GM18502 (cell line): ENCODE data around the gene KRT13.

ENCODE experiments used
- ATAC-seq: cut with Tn5 transposase; IDR thresholded peaks from one replicate; pipeline ENCODE4 v1.9.1; 2021; ENCODE audit warnings: mild to moderate bottlenecking; ENCODE audit not compliant: unreplicated experiment, poor library complexity

The KRT13 gene

DNA sequence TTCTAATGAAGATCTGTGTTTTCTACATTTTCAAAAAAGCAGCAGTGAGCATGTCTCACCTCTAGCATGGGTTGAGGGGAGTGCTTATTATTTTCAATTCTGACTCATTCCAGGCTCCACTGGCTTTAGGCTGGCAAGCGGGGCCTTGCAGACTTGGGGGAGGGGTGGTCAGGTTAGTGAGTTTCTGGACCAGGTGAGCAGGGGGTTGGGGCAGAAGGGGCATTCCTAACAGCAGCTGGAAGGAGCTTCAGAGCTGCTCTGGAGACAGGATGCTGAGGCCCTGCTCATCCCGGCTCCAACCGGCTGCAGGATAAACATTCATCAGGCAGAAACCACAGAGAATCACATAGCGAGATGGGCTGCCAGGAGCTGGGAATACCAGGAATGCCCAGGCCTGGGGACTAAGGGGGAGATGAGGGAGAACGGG lies 33.2 kb upstream of the KRT13 start:
- no peak for ATAC-seq

DNA sequence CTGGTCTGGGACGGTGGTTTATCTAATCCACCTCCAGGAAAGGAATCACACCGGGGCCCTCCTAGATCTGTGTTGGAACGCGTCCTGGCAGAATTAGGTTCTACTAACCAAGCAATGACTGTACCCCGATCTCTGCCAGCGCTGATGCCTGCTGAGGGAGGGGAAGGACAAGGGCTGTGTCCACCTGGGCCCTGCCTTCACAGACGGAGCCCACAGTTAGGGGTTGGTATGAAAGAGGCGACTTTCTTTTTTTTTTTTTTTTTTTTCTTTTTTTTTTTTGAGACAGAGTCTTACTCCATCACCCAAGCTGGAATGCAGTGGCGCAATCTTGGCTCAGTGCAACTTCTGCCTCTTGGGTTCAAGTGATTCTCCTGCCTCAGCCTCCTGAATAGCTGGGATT lies 32.6 kb upstream of the KRT13 start:
- ATAC-seq, result no peak

DNA sequence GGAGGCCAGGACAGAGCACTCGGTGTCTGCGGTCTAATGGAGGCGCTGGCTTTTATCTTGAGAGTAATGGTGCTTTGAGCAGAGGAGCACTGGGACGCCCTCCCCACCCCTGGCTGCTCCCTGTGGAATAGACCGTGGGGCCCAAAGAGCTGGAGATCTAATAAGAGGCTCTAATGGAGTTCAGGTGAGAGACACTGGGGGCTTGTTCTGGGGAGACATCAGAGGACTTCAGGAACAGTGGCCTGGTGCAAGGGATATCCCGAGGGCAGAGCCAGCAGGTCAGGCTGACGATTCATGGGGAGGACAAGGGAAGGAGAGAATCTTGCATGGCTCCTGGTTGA lies 32.2 kb upstream of the KRT13 start:
- ATAC-seq, result no peak

DNA sequence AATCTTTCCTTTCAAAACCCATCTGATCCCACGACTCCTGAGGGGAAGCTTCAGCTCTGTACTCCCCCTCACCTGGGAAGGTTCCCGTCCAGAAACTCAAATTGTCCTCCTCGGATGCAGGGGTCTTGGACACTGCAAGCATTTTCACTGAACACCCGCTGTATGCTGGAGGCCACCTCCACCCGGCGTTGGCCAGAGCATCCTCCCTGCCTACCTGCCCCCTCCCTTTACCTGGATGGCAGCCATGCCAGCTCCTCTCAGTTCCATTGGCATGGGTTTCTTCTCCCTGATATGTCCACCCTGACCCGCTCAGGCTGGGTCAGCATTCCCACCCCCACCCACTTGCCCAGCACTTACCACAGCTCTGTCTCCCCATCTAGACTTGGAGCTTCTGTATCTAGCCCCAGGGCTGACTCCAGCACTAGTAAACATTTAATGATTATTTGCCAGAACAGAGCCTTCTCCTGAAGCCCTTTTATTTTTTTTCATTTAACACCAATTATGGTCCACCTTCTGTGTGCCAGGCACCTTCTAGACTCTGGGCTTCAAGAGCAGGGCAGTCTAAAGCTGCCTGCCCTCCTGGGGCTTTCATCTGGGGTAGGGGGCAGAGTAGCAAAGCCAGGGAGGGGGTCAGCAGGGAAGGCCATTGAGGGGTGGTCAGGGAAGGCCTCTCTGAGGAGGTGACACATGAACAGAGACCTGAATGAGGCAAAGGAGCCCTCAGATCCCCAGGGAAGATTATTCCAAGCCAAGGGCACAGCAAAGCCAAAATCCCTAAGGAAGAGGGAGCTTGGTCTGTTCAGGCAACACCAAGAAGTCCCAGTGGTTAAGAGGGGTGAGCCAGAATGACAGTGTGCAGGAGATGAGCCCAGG lies 31.6 kb upstream of the KRT13 start:
- ATAC-seq, result no peak

DNA sequence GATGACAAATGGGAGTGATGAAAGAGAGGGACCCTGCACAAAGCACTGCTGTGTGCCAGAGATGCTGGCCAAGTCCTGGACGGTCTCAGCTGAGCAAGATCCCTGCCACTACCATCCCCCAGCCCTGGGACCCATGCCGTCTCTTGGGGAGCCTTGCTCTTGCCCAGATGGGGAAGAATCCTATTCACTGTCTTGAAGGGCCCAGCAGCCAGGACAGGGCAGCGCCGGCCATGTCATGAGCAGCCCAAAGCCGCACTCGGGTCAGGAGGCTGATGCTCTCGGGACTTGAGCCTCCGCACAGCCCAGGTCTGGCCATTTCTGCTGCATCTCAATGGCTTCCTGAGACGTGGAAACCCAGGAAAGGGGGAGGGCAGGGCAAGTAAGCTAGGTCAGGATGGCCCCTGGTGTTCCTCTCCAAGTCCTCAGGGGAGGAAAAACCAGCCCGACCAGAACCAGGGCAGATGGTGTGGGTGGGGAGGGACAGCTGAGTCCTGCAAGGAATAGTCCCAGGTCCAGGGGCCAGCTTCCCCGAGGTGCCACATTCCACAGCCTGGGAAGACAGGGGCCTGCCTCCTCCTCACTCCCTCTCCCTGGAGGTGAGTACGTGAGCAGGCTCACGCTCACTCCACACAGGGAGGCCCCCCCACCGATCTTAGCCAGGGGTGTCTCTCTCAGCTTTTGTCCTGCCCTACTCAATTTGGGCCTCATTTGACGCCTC lies 30.5 kb upstream of the KRT13 start:
- ATAC-seq, result no peak

DNA sequence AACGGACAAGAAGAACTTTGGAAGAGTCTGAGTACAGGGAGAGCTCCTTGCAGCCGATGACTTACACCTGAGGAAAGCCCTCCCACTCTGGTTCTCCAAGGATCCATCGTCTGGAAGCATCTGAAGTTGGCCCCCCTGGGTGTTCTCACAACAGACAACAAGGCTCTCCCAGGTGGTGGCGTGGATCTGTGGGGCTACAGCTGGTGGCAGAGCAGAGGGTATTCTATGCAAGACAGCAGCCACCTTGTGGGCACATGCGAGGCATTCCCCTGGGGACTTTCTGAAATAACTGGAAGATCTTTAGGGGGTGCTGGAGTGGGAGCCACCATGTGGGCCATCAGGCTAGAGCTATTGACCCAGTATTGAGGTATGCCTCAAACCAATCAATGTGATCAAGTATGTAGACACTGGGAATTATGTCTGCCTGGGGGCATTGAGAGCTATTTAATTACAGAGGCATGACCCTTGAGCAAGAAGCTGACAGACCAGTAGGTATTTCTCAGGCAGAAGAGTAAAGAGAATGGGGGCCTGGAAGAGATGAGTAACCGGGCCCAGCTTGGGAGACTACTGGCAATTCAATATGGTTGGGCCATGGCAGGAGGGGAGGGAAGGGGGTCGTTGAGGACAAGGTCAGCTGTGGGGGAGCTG lies 29.6 kb upstream of the KRT13 start:
- ATAC-seq, result no peak

DNA sequence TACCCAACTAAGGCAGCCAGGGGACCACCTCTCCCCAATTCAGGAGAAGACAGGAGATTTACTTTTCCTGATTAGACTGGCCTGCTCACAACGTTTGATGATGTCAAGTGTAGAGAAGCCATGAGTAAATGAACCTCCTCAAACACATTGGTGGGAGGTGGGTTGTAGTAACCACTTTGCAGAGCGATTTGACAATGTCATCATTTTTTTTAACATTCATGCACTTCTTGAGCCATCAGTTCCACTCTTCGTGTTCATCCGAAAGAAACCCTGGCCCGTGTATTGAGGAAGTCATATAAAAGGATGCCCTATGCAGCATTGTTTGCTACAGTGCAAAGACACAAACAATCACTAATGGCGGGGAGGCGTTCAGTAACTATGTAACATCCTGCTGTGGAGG lies 28.2 kb upstream of the KRT13 start:
- no peak for ATAC-seq

DNA sequence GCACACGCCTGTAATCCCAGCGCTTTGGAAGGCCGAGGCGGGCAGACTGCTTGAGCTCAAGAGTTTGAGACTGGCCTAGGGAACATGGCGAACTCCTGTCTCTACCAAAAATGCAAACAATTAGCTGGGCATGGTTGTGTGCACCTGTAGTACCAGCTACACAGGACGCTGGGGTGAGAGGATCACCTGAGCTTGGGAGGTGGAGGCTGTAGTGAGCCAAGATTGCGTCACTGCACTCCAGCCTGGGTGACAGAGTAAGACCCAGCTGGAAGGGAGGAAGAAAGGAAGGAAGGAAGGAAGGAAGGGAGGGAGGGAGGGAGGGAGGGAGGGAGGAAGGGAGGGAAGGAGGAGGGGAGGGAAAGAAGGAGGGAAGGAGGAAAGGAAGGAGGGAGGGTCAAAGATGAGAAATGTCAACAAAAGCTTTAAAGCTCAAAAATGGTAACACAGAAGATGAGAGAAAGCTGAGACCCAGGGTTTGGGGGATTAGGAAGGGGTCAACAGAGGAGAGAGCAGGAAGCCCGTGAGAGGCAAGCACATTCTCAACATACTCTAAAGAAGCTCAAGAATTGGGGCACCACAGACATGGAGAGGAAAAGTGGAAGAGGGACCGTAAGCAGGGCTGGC lies 27.6 kb upstream of the KRT13 start:
- ATAC-seq, result no peak

DNA sequence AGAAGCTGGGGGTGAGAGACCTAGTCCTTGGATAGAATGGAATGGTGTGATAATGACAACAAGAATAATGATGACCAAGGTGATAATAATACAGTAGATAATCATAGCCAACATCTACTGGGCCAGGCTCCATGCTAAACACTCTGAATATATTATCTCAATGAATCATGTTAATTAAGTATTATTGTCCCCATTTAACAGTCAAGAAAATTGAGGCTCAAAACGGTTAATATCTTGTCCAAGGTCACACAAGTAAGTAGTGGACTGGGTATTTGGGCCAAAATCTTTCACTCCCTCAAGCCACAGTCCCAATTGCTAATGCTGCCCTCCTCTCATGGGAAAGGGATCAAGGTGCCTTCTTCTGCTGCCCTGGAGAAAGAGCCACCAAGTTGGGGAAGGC lies 26.6 kb upstream of the KRT13 start:
- no peak for ATAC-seq

DNA sequence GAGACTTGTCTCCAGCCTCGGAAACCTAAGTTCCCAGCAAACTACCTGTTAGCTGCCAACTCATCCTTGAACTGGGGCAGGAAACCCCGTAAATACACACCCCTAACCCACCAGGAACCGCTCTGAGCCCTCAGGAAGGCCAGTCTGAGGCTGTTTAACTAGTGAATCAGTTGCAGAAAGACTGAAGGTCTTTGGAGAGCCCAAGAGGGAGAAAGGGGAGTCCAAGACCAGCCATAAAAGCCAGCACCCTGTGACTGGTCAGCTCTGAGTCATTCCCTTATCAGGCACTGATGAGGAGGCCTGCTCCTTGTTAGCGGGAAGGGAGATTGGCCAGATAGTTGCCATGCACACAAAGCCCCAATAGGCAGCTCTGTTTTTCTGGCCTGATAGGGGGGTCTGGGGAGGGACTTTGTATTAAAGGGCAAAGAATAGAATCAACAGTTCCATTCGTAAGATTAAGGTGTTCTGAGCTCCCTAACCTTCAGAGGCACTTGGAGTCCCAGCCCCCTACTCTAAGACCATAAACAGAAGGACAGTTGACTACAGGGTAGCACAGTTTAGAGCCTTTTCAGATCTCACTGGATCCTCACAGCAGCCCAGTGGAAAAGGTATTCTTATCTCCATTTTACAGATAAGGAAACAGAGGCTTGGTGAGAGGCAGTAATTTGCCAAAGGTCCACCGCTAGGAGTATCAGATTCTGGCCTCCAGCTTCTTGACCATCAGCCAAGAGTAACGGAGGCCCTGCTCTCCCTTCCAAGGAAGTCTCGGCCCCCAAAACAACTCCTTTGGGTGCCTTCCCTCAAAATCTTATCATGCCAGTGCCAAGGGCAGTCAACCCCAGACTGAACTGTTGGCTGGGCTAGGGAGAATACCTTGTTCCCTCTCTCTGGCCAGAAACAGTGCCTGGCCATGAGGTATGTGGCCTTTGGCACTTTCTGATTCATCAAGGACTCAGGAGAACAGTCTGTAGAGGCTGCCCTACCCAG lies 24.9 kb upstream of the KRT13 start:
- ATAC-seq, result no peak

DNA sequence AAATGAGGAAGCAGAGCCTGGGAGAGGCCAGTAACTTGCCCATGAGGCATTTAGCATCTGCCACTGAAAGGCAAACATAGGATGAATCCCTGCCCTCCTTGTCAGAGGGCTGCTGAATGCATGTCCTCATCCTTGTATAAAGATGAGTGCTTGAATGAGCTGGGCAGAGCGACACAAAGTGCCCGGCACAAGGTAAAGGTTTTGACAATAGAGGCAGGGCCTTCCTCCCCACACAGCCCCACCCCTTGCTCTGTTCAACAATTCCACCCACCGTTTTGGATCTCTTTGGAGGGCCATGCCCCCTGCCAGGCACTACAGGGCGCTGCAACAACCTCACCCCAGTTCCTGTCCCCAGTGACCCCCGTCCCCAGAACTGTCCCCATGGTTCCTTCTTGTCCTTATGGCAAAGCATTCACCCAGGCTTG lies 24.1 kb upstream of the KRT13 start:
- ATAC-seq, result no peak

DNA sequence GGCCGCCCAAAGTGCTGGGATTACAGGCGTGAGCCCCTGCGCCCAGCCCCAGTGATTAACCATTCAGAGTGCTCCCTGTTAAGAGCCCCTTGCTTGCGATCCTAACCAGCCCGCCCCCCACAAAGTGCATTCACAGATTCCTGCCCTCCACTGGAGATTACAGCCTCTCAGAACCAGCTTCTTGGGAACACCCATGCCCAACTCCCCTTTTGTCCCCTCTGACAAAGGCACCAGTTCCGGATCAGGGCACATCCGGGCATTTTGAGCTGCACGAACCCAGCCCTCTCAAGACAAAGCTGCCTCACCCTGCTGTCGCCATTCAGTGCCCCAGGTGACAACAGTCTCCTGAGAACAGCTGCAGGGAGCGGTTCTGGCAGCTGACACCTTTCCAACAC lies 23.5 kb upstream of the KRT13 start:
- ATAC-seq, result no peak

DNA sequence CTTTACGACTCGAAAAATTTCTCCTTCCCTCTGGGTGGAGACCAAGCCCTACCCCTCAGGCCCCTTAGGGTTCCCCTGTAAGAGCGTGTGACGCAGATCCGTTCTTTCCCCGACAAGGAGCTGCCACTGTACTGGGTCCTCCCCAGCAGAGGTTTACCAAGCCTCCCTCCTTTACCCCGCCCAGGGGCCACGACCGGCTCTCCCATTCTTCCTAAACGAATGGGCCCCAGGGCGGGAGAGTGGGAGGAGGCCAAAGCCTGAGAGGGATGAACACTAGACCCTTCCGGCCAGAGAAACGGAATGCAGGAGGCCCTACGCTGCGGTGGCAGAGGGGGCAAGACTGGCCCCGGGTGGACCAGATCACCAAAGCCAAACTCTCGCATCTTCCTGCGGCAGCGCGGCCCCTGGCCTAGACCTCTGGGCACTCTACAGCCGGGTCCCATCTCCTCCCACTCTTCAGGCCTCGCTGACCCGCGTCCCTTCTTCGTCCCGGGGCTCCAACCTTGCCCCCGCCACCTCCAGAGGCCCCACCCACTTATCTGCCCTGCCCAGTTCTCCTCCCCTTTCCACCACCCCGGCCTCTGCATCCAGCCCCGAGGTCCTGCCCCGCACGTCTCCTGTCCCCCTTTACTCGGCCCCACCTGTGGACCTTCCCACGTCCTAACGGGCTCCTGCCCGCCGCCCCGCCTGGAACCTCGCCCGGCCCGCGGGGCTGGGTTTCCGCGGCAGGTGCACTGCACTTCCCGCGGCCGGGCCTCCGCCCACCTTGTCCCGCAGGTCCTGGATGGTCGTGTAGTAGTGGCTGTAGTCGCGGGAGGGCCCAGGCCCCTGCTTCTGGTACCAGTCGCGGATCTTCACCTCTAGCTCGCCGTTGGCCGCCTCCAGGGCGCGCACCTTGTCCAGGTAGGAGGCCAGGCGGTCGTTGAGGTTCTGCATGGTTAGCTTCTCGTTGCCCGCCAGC lies 21.9 kb upstream of the KRT13 start:
- ATAC-seq, result no peak

DNA sequence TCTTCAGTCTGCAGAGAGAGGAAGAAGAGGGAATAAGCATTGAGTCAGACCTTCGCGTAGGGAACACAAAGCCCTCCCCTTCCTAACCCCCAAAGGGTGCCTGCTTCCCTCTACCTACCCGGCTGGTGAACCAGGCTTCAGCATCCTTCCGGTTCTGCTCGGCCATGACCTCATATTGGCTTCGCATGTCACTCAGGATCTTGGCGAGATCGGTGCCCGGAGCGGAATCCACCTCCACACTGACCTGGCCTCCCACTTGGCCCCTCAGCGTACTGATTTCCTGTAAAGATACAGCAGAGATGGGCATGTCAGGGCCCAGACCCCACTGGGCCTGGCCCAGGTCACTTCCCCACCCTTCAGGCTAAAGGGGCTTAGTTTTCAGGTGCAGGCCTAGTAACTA lies 18.8 kb upstream of the KRT13 start:
- no peak for ATAC-seq

DNA sequence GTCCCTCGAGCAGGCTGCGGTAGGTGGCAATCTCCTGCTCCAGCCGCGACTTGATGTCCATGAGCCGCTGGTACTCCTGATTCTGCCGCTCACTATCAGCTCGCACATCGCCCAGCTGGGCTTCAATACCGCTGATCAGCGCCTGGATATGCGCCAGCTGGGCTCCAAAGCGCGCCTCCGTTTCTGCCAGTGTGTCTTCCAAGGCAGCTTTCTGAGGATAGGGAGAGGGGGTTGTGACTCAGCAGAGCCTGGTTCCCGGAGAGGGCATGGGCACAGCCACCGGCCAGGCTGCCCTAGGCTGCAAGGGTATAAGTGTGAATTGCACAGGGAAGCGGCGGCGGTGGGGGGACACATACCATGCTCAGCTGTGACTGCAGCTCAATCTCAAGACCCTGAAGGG lies 18.4 kb upstream of the KRT13 start:
- ATAC-seq, result no peak

DNA sequence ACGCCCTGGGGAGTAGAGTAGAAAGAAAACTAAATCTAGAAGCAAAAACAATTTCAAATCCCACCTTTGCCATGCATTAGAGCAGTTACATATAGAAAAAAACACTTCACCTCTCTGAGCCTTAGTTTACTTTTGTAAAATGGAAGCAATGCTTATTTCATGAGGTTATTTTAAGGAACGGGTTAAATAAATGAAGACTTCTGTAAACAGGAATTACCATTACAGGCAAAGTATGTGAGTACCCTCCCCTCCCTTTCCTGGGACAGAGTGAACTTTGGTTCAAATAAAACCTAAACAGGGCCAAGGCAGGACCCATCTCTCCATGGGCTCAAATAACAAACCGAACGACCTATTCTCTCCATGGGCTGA lies 17.8 kb upstream of the KRT13 start:
- no peak for ATAC-seq

DNA sequence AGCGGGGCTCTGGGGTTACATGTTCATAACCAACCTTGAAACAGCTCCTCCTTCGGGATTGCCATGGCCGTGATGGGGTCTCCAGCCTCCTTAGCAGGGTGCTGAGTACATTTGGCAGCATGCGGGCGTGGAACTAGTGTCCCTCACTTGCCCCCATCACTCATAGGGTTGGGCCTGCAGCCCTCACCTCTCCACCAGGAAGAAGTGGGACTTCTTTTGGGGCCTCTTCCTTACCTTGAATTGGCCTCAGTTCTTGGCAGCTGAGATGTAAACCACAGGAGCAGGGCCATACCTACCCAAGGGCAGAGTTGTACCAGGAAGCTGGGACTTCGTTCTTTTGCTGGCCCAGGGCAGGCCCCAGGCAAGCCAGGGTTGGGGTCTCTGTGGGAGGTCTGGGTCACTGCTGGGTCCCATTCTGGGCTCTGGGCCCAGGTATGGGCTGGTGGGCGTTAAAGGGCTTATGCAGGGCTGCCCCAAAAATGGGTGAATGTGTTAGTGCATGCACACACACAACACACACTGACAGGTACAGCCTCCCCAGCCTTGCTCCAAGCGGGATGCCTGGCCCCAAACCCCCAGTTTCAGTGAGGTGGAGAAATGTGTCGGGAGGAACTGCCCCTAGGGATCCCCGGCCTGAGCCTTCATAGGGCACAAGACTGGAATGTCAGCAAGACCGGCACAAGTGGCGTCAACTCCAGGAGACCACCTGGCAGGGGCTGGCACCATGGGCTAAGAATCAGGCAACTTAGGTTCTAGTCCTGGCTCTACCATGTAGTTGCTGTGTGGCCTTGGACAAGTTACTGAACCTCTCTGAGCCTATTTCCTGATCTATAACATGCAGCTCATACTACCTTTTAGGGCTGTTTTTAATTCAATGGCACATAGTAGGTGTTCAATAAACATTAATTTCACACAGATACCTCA lies 17.2 kb upstream of the KRT13 start:
- ATAC-seq, result no peak
